SW 1271 (cell line): ENCODE data around the gene LILRA5.
"Not testable (repeated sequence)": the region's sequence is repeated elsewhere in the genome, so short reads cannot be mapped to it uniquely, and the experiment has no call there.

ENCODE experiments used
- DNase-seq, 2 experiments: peaks; one replicate each; lab custom pipeline; 2025; lab: John Stamatoyannopoulos, UW

LILRA5 gene

GRCh38 chr19:54333586-54334298, 20.8 kb upstream of the LILRA5 start:
- DNase-seq: no peak

GRCh38 chr19:54332149-54332548, 19.2 kb upstream of the LILRA5 start:
- DNase-seq: no peak

- no peak for DNase-seq
Observed at GRCh38 chr19:54331626-54332025, 18.7 kb upstream of the LILRA5 start.

- no peak for DNase-seq
Observed at GRCh38 chr19:54329476-54330165, 16.7 kb upstream of the LILRA5 start.

GRCh38 chr19:54328781-54329180, 15.8 kb upstream of the LILRA5 start:
- not testable (repeated sequence) for DNase-seq

GRCh38 chr19:54325631-54326030, 12.7 kb upstream of the LILRA5 start:
- DNase-seq: no peak

GRCh38 chr19:54325194-54325621, 12.2 kb upstream of the LILRA5 start:
- DNase-seq: peak in 1 of 2 experiments; percentile 29

GRCh38 chr19:54324071-54324470, 11.1 kb upstream of the LILRA5 start:
- no peak for DNase-seq

- DNase-seq: not testable (repeated sequence)
Observed at GRCh38 chr19:54322934-54323333, 10.0 kb upstream of the LILRA5 start.

- not testable (repeated sequence) for DNase-seq
Observed at GRCh38 chr19:54322295-54322694, 9.3 kb upstream of the LILRA5 start.

GRCh38 chr19:54319892-54320670, 7.1 kb upstream of the LILRA5 start:
- DNase-seq: no peak

- DNase-seq: no peak
Observed at GRCh38 chr19:54319049-54319448, 6.1 kb upstream of the LILRA5 start.

GRCh38 chr19:54317965-54318240, 4.9 kb upstream of the LILRA5 start:
- DNase-seq: no peak

GRCh38 chr19:54317108-54317964, 4.4 kb upstream of the LILRA5 start:
- no peak for DNase-seq

GRCh38 chr19:54316746-54317107, 3.8 kb upstream of the LILRA5 start:
- DNase-seq: no peak

- no peak for DNase-seq
Observed at GRCh38 chr19:54315956-54316355, 3.0 kb upstream of the LILRA5 start.

- DNase-seq: no peak
Observed at GRCh38 chr19:54312011-54312410, 955 bp downstream of the LILRA5 start.

GRCh38 chr19:54311486-54311885, 1.5 kb downstream of the LILRA5 start:
- DNase-seq: no peak

GRCh38 chr19:54310543-54310942, 2.4 kb downstream of the LILRA5 start:
- no peak for DNase-seq

GRCh38 chr19:54309811-54310210, 3.2 kb downstream of the LILRA5 start:
- DNase-seq: no peak

GRCh38 chr19:54307389-54308020, 5.5 kb downstream of the LILRA5 start:
- DNase-seq: no peak

GRCh38 chr19:54305141-54305540, 7.8 kb downstream of the LILRA5 start:
- DNase-seq: no peak
